ENCODE data around the gene METAP2.

The METAP2 gene

DNA sequence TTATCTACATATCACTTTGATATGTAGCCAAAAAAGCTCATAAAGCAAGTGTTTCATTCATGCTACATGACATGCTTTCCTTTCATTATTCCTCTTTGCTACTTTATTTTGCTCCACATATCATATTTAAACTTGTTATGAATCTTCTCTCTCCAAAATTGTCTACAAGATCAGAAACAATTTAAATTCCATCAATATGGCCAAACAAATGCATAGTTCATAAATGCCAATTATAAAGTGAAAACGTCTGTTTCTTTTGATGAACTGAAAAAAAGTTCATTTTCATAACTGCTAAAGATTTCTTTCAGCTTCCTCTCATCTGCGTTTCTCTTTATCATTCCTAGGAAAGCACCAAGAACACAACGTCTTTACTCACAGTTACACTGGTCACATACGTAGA lies 54.5 kb downstream of the METAP2 start:
- Histone ChIP-seq H3K27ac (no peak overlapping the region), H3K9me3 (no peaks in the 10 kb centered on the region), H3K4me1 (ENCODE audit: control insufficient read depth in 1 of 2, insufficient read depth in 1 of 2, low read depth in 1 of 2, low read length in 1 of 2) (no peaks in the 10 kb centered on the region), H3K4me3 (ENCODE audit: low read depth in 1 of 2, low read length in 1 of 2) (no peak overlapping the region), H3K27me3 (no peaks in the 10 kb centered on the region), H3K36me3 (no peaks in the 10 kb centered on the region)
- TF ChIP-seq, protein P1, sequence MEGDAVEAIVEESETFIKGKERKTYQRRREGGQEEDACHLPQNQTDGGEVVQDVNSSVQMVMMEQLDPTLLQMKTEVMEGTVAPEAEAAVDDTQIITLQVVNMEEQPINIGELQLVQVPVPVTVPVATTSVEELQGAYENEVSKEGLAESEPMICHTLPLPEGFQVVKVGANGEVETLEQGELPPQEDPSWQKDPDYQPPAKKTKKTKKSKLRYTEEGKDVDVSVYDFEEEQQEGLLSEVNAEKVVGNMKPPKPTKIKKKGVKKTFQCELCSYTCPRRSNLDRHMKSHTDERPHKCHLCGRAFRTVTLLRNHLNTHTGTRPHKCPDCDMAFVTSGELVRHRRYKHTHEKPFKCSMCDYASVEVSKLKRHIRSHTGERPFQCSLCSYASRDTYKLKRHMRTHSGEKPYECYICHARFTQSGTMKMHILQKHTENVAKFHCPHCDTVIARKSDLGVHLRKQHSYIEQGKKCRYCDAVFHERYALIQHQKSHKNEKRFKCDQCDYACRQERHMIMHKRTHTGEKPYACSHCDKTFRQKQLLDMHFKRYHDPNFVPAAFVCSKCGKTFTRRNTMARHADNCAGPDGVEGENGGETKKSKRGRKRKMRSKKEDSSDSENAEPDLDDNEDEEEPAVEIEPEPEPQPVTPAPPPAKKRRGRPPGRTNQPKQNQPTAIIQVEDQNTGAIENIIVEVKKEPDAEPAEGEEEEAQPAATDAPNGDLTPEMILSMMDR (IDR thresholded peaks at IDR 0.05) = no peak

DNA sequence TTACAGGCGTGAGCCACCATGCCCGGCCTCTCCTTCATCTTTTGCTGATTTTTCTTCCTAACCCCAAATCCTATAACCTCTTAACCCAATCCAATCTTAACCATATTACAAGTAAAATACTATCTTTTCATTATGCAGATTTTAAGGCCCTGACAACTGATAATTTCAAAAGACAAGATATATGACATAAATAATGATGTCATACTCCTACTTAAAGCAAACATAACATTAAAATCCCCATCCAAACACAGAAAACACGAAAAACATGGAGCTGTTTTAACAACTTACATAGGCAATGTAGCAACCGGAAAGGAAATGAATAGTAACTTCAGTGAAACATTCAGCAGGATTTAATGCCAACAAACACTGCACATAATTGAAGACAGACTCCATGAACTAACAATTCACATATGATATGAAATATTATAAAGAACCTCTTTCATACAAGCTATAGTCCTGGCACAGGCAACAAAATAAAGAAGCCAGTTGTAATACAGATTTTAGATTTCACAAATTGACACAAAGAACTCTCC lies 55.8 kb downstream of the METAP2 start:
- Histone ChIP-seq H3K36me3 (no peaks in the 10 kb centered on the region), H3K4me1 (ENCODE audit: control insufficient read depth in 1 of 2, insufficient read depth in 1 of 2, low read depth in 1 of 2, low read length in 1 of 2) (no peaks in the 10 kb centered on the region), H3K9me3 (no peaks in the 10 kb centered on the region), H3K4me3 (ENCODE audit: low read depth in 1 of 2, low read length in 1 of 2) (no peak overlapping the region), H3K27ac (no peak overlapping the region), H3K27me3 (no peaks in the 10 kb centered on the region)
- TF ChIP-seq, protein P1 (IDR thresholded peaks at IDR 0.05) = no peak

DNA sequence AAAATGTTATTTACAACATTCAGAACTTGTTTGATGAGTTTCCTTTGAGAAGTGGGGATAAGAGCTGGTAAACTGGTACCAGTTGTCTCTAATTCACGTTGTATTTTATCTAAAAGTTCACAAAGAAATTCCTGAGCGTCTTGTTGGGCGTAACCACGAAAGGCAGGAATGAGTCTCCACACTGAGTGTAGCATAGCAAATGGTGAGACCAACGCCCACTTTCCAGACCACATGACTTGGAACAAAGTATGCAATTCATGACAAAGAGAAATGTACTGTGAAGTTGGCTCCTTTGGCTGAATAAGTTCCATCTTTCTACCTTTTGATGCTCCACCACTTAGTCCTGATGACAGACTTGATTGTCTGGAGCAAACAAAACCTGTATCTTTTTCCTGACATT lies 58.9 kb downstream of the METAP2 start:
- TF ChIP-seq, protein P1 (IDR thresholded peaks at IDR 0.05) = no peak
- H3K27me3 ChIP-seq = no peaks in the 10 kb centered on the region
- H3K9me3 ChIP-seq = no peaks in the 10 kb centered on the region
- H3K4me3 ChIP-seq (ENCODE audit: low read depth in 1 of 2, low read length in 1 of 2) = no peak overlapping the region
- no peaks in the 10 kb centered on the region for H3K36me3 ChIP-seq
- no peaks in the 10 kb centered on the region for H3K4me1 ChIP-seq (ENCODE audit: control insufficient read depth in 1 of 2, insufficient read depth in 1 of 2, low read depth in 1 of 2, low read length in 1 of 2)
- H3K27ac ChIP-seq = no peak overlapping the region

DNA sequence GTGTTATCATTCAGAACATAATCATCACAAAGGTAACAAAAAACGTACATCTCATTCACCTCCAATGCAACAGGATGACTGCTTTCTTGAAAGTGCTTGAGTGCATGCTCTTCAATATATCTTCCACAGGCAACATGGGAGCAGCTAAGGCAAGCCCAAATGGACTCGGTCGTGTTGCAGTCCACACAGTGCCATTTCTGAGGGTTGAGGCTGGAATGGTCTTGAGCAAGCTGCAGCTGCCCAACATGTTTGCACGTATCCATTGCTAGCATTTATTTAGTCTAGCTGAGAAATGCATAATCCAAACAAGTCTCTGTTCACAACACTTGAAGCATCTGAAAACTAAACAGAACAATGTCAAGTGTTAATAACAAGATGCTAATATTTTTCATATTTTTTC lies 60.0 kb downstream of the METAP2 start:
- H3K36me3 ChIP-seq = no peaks in the 10 kb centered on the region
- no peak overlapping the region for H3K27ac ChIP-seq
- TF ChIP-seq, protein P1 (IDR thresholded peaks at IDR 0.05) = no peak
- no peaks in the 10 kb centered on the region for H3K4me1 ChIP-seq (ENCODE audit: control insufficient read depth in 1 of 2, insufficient read depth in 1 of 2, low read depth in 1 of 2, low read length in 1 of 2)
- no peaks in the 10 kb centered on the region for H3K27me3 ChIP-seq
- no peaks in the 10 kb centered on the region for H3K9me3 ChIP-seq
- no peak overlapping the region for H3K4me3 ChIP-seq (ENCODE audit: low read depth in 1 of 2, low read length in 1 of 2)

DNA sequence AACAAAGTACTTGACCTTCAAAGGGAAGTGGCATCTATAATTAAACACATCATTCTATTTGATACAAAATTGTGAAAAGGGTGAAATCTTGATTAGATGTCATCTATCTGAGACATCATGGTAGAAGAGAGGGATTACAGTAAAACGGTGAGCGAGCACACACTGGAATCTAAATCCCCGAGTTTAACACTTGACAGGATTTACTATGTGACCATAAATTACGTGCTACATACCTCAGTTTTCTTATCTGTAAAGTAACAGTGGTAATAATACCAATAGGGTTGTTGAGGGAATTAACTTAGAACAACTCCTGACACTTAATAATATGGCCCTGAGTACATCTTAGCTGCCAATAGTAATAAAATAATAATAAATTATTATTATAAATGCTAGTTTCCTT lies 64.1 kb downstream of the METAP2 start:
- TF ChIP-seq, protein P1 (IDR thresholded peaks at IDR 0.05) = no peak
- Histone ChIP-seq H3K27me3 (no peaks in the 10 kb centered on the region), H3K4me1 (ENCODE audit: control insufficient read depth in 1 of 2, insufficient read depth in 1 of 2, low read depth in 1 of 2, low read length in 1 of 2) (no peaks in the 10 kb centered on the region), H3K4me3 (ENCODE audit: low read depth in 1 of 2, low read length in 1 of 2) (no peak overlapping the region), H3K36me3 (no peaks in the 10 kb centered on the region), H3K9me3 (no peaks in the 10 kb centered on the region), H3K27ac (no peak overlapping the region)

DNA sequence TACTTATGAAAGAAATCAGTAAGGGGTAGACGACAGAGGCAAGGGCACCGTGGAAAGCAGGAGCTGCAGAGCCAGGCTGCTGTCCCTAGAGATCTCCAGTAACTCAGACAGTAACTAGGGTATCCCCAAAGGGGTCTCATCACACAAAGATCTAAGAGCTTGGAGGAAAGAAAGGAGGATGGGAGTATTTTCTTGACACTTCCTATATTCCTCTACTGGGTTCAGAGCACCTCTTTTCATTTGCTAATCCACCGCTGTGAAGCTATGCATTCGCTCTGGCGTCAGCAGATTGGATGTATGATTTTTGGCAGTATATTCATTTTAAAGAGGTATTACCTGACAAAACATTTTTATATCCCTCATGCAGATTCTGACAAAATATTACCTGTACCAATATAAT lies 64.7 kb downstream of the METAP2 start:
- no peaks in the 10 kb centered on the region for H3K4me1 ChIP-seq (ENCODE audit: control insufficient read depth in 1 of 2, insufficient read depth in 1 of 2, low read depth in 1 of 2, low read length in 1 of 2)
- TF ChIP-seq, protein P1 (IDR thresholded peaks at IDR 0.05) = no peak
- H3K9me3 ChIP-seq = no peaks in the 10 kb centered on the region
- H3K4me3 ChIP-seq (ENCODE audit: low read depth in 1 of 2, low read length in 1 of 2) = no peak overlapping the region
- no peak overlapping the region for H3K27ac ChIP-seq
- H3K36me3 ChIP-seq = no peaks in the 10 kb centered on the region
- H3K27me3 ChIP-seq = no peaks in the 10 kb centered on the region
